Forelimb muscle (tissue), 1 donor: ENCODE data around the gene ZBTB16. TPM values are rescaled to one million over a fixed set of nuclear protein-coding genes. Genes with fewer than 3 reads are reported as not detected.

Source experiments
- DNase-seq: peaks from one replicate; pipeline ENCODE4 v3.0.0-alpha.2; 2013; ENCODE audit warnings: low read depth
- polyA plus RNA-seq: library from polyadenylated mRNA; unstranded; fragments of 120-200 nt; gene quantifications from one replicate; pipeline ENCODE4 v1.2.1, GENCODE V29; 2013; ENCODE audit not compliant: insufficient read length

ZBTB16 gene
- polyA plus RNA-seq, 1 donor: 5.3 TPM

DNA sequence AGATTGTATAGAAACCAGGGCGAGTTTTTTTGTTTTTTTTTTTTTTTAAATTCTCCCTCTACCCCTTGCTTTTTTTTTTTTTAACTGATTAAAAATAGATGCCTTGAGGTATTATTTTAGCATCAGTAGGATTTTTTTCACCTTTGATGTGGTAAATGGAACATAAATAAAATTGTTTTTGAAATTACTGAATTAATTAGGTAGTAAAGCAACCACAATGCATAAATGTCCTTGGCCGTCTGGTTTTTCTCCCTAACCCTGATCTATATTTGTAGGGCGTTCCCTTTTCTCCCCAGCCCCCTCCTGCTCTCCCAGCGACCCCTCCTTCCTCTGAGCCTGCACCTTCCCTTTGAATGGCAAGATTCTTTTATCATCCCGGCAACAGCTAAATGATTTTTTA is 107.8 kb downstream of the ZBTB16 start:
- no peak for DNase-seq

DNA sequence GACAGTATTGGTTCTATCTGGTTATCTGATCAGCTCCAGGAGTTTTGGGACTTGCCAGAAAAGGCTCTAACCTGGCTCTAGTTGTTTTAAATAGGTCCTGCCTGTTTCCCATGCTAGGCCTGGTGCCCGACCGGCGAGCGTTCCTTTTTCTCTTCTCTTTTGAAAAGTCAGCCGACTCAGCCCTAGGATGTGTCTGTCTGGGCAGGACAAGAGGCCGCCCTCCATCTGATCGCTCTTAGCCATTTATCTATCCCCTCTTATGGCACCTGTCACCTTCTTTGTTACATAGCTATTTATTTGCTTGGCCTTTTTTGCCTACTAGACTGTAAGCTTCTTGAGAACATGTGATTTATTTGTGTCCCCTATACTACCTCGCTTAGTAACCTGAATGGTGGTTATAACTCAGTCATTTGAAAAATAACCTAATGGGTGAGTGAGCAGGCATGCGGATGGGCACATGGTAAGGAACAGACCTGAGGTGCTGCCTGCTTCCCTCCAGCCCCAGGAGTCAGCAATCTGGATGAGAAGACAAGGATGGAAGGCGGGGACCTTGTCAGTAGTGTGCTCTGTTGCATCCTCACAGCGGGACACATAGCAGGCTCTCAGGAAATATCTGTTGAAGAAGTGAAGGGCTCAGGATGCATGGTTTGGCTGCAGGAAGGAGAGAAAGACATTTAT is 108.4 kb downstream of the ZBTB16 start:
- DNase-seq: no peak

DNA sequence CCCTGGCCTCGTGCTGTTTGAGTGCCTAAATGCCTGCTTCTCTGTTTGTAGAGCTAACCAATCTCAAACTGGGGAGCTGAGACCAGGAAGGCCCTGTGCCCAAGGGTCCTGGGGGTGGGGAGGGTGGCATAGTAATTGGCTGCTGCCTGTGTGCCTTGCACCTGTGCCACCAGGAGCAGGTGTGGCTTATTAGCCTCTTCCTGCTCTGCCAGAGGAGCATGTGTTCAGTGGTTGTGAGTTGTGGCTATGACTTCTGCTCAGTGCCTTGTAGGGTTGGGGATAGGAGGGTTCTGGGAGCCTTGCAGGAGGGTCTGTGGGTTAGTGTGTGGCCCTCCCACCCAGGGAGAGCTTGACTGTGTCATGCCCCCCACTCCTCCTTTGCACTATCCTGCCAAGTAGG is 109.2 kb downstream of the ZBTB16 start:
- DNase-seq: no peak

DNA sequence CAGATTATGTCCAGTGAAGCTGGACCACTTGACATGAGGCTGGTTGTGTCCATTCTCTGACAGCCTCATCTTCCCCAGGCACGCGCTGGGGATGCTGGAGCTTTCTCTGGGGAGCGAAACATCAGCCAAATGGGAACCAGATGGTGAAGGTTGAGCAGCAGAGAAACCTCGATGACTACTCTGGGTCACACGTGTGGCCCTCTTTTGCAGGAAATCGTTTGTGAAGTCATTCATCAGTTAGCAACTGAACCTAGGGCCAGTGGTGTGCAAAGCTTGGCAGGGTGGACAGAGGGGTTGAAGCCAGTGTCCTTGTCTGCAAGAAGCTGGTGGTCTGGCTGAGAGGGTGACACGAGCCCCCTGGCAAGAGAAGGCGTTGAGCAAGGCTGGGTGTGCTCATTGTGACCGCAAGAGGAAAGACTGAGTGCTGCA is 109.8 kb downstream of the ZBTB16 start:
- no peak for DNase-seq

DNA sequence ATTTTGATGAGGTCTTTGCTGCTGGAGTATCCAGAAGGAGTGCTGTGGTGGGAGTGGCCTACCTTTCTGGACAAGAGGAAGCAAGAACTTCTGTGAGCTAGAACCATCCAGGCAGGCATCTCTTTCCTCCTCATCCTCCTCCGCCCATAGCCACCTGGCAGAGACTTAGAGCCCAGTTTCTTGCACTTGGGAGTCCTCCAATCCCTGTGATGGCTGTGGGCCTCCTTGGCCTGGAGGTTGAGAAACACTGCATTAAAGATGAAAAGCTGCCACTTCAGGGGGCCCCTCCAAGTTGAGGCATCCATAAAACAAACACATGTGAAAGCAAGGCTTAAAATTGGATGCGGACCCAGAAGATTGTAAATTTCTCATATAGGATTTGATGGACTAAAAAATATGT is 110.3 kb downstream of the ZBTB16 start:
- no peak for DNase-seq

DNA sequence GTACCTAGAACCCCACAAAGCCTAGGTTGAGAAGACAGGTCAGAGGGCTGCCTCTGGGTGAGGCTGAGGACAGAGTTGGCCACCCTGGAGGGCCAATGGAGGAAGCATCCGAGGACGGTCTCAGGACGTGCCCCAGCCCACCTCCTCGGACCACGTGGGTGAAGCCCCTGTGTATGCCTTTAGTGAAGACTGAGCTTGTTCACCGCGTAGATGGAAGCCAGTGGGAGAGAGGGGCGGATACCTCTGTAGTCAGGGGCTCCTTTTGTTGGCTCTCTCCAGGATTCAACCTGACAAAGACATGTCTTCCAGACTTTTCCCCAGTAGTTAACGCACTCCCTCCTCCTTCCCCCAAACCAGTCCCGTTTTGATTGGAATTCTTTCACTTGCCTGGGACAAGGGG is 110.7 kb downstream of the ZBTB16 start:
- no peak for DNase-seq

DNA sequence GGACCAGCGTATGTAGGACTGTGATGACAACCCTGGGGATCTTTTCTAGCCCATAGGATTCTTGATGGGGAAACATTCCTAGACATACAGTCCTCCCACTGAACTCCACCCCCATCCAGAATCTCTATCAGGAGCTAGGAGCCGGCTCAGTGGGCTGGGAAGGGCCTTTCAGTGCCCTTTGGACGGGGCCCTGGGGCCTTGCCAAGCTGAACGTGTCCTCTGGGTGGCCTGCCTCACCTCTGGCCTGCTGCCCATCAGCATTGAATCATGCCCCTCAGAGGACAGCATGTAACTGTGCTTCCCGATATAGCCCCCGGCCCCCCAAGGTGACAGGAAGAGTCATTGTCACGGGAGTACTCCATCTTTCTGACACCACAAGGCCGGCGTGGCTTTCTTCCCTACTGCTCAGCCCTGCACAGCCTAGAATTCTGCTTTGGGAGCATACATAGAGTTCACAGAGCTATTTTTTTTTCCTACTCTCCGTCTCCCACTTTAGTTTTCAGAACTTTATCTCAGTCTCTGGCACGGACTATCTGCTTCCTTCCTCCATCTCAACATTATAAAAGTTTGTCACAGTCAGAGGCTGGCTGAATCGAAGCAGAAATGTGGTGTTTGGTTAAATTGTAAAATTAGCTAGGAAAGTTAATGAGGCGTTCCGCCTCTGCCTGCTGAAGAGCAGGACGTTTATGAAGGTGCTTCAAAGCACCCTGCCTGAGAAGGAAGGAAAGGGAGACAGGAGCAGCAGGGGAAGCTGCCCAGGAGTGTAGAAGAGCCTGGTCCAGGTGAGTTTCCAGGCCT is 111.9 kb downstream of the ZBTB16 start:
- DNase-seq: no peak

DNA sequence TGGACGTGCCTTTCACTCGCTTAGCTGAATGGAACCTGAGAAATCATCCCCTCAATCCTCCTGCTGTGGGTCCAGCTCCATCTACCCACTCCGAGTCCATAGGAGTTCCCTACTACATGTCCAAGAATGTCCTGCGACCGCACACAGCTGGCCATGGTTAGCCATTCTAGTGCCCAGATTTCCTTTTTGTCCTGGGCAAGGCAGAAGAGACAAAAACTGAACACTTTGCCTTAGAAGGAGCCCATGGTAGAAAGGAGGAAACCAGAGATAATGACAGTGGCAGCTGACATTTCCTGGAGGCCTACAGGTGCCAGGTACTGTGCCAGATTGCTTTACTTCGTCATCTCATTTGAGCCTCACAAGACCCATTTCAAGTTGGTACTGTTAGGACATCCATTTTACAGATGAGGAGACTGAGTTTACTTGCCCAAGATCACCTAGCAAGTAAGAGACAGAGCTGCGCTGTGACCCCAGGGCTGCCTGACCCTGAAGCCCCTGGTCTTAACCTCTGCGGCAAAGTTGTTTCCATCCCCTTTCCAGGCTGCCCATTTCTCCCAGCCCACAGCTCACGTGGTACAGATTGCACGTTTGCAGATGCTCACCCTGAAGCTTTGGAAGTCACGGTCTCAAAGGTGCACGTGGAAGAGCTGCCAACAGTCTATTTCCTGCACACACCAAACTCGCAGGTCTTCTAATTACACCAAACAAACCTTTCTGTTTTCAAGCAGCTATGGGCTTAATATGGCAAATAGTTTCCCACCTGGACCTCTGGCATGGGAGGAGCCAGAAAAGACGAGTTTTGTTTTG is 112.7 kb downstream of the ZBTB16 start:
- DNase-seq: no peak

DNA sequence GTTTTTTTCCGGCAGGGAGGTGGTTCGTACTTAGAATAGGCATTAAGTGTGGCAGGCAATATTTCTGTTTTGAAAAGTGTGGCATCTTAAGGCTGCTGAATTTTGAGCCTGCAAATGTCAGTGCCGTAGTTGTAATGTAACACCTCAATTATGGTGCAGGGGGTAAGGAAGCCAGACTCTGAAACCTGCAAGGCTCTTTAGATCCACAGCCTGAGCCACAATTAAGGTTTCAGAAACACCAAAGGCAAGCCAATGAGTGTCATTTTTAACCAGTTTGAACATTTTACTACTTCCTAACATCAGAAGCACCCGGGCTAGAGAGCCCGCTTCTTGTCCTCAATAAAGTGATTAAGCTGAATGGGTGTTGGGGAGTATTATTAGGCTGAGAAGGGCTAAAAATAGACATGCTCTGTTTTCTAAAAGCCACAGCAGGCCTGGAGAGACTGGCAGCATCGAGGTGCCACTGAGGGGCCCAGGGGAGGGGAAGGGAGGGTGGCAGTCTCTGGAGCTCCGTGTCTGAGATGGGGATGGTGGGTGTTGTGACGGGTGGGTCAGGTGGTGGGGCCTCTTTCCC is 113.4 kb downstream of the ZBTB16 start:
- no peak for DNase-seq

DNA sequence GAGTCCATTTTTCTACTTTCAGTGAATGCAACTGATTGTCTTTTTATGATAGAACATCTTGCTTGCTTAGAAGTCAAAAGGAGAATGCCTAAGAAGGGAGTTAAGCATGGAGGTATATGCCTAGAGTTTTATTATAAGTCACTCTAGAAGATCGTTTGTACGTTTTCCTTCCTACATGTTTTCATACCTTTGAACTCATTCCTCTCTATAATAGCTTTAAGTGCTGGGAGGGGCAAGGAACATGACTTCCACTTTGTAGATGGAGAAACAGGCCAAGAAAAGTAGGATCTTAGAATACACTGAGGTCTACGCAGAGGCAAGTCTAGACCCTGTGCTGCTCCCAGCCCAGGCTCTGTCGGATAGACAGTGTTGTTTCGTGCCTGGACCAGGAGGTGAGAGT is 114.3 kb downstream of the ZBTB16 start:
- DNase-seq: no peak

DNA sequence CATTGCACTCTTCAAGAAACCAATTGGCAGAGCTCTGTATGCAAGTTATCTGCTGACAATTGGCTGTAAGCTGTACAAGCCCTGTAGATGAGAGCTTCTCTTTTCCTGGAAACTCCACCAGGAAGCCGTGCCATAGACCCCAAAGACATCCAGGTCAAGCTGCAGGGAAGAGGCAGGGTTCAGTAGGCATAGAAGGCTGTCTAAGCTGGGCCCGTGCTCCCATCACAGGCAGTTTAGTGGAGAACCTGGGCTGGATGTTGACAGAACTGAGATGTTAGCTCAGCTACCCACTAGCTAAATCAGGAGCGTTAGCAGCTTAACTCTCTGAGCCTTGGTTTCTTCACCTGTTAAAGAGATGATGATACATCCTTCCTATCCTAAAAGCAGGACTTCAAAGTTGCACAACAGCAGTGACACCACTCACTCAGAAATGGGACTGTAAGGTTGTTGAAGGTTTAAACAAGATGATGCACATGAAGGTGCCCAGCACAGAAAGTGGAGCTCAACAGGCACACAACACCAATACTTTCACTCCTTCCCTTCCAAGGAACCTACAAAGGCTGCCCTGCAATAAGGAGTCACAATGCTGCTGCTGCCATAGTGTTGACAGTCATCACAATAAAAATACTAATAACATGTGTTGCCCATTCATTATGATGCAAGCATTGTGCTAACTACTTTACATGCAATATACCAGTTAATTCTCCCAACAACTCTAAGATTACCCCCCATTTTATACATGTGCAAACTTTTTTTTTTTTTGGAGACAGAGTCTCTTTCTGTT is 115.4 kb downstream of the ZBTB16 start:
- no peak for DNase-seq

DNA sequence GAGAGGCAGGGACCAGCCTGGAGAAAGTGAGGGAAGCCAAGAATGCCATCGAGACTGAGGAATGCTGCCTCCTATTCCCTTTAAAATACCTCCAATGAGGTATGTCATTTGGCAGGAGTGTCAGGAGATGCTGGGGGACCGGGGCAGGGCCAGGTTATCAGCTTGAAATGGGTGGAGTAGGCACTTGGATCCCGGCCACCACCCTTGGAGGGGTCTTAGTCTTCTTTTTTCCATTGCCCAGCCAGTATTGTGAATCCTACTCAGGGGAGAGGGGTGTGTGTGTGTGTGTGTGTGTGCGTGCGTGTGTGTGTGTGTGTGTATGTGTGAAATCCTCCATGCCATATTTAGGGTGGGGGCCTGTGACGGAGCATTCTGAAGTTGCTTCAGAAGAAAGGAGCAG is 116.2 kb downstream of the ZBTB16 start:
- no peak for DNase-seq

DNA sequence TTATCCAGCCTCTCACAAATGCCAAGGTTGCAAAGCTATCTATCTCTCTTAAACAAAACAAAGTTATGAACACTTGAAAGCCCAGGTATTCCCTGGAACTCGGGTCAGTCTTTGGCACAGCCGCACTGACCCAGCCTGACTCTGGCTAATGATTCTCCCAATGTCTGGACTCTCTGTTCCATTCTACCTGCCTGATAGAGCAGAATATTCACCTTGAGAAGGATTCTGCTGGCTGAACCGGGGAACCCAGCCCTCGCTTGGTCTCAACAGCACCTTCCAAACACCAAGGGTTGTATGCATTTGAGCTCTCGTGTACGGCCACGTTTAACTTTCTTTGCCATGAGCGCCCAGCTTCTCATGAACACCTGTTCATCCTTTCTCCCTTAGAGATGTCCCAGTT is 116.8 kb downstream of the ZBTB16 start:
- no peak for DNase-seq

DNA sequence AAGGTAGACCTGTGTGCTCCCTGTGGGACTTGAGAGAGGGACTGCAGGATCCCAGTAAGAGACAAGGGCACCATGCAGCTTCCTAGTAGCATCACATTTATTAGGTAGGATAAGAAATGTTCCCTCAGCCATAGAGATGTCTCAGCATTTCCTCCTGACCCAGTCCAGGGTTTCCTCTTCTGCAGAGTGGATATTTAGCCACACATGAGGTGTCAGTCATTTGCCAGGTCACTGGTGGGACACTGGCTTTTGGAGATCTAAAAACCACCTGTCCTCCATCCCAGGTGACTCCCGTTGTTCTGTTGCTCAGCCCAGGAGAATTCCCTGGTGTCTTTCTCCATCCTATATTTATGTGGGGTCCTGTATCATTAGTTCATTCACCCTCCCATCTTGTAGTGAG is 119.1 kb downstream of the ZBTB16 start:
- no peak for DNase-seq

DNA sequence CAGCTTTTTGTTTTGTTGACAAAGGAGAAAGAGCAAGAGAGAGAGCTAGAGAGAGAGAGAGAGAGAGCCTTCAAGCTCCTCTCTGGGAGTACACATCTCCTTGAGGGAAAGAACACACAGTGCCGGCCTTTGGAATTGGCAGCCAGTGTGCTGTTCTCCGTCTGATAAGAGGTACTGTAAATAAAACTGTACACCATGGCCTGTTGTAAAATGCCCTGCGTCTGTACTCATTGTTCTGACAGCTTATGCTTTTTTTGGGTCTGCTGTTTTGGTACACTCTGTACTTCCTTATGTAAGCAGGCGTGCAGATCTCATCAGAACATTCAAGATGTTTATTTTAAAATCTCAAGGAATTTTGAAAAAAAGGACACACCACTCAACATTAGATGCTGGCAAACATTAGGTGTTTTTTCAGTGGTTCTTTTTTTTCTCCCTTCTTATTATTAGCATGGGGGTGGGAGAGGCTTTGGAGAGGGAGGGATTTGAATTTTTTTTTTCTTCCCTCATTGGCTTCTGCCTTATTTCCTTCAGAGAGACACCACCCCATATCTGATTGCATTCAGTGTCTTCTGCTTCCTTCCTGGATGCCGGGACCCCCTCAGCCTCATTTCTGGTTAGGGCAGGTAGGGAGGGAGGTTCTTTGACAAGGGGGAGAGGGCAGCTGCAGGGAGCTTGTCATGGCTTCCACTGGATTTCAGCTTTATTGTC is 119.9 kb downstream of the ZBTB16 start:
- DNase-seq: no peak

DNA sequence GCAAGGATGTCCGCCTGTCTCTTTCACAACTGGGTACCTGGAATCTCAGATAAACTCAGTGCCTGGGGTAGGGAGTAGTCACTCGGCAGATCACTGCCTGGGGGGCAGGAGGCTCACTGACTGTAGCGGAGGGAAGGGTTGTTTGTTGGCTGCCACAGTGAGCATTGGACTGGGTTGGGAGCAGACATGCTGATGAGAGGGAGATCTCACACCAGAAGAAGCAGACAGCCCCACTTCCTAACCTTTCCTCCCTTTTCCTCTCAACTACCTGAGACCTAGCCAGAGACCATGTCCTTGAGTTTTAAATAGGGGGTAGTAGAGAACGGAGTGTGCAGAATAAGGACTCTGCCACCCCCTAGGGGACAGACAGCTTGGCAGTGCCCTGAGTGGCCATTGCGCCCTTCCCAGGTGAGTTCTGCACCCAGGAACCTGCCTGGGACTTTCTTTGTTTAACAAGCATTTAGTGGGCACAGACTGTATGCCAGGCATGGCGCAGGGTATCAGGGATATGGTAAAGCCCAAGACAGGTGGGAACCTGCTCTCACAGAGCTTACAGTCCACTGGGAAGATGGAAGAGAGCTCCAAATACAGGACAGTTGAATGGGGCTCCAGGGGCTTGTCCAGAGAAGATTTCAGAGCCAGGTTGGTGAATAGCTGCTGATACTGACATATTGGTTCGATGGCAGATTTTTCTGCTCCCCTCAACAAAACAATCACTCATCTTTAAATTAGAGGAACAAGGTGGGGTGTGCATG is 121.0 kb downstream of the ZBTB16 start:
- DNase-seq: no peak

DNA sequence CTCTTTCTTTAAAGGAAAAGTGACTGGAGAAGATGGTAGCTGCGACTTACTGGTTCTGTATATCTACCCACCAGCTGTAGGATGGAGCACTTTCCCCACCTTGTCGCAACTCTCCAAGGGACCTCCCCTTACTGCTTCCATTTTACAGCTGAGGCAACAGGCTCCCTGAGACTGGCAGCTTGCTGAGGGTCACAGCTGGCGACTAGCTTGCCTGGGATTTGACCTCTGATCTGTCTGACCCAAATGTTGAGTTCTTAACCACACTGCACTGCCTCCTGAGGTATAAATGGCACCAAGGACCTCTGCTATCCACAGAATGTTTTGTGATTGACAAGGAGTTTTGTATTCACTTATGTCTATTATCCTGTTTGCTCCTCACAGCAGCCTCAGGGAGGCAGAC is 121.7 kb downstream of the ZBTB16 start:
- DNase-seq: no peak

DNA sequence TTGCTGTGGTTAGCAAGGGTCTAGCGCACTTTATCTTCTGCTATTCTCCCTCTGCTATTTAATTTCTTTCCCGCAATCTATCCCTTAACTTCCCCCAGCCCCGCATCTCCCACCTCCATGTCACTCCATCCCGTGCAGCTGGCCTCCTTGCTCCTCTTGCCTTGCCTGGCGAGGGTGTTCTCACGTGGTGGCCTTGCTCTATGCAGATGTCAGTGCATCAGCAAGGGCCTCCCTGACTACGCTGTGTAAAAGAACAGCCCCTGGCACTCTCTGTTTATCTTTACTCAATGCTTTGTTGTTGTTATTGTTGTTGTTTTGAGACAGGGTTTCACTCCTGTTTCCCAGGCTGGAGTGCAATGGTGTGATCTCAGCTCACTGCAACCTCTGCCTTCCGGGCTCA is 122.2 kb downstream of the ZBTB16 start:
- no peak for DNase-seq

DNA sequence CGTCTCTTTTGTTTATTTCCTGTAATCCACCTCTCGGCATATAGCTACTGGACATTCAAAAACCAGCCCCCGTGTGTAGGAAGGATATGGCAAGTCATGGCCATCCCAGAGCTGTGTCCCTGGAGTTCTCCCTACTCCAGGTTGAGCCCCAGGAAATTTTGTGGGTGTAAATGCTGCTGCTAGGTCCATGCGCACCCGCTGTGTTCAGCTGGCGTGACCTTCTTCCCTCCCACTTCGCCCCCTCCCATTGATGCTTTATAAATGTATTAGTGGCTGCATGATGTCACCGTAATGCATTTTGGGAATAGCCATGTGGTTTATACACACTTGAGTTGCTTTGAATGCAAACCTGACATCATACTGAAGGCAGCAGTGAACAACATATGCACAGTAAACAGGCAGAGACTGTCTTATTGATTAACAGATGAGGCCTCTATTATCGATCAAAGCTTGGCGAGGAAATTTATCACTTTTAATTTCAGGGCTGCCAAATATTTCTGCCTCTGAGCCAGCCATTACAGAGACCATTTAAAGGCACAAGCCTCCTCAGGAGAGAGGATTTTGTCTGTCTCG is 123.0 kb downstream of the ZBTB16 start:
- no peak for DNase-seq

DNA sequence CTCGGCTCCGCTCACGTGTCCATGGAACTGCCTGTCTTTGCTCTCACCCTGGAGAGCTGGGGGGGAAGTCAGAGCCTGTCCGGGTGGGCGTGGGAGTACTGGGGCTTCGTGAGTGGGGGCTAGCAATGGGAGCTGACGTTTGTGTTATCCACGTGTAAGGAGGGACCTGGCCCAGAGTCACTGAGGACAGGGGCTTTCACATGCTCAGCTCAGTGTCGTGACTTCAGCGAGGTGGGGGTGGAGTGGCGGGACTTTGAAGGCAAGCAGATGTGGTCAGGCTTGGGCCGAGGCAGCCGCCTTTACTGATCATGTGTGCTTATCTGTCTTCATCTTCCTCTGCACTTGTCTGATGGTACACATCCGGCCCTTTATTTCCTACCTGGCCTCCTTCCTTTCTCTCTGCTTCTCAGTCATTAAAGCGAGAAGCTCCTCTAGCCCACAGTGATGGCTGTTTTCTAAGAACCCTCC is 123.6 kb downstream of the ZBTB16 start:
- no peak for DNase-seq
